Stimulated activated CD8-positive, alpha-beta memory T cell treated with anti-CD3 and anti-CD28 coated beads, Interleukin-4, amount 100 ng/mL, for 1 hour (primary cell): ENCODE data around the gene CDH7.

ENCODE experiments used
- DNase-seq, 2 donors: peaks; one replicate each; pipeline ENCODE4 v3.0.0-alpha.2; 2020; ENCODE audit warnings: low read depth in 2 of 2, low spot score in 1 of 2

CDH7 gene

GRCh38 chr18:65768120-65768778 lies 17.4 kb downstream of the CDH7 start:
- DNase-seq = no peak

DNA sequence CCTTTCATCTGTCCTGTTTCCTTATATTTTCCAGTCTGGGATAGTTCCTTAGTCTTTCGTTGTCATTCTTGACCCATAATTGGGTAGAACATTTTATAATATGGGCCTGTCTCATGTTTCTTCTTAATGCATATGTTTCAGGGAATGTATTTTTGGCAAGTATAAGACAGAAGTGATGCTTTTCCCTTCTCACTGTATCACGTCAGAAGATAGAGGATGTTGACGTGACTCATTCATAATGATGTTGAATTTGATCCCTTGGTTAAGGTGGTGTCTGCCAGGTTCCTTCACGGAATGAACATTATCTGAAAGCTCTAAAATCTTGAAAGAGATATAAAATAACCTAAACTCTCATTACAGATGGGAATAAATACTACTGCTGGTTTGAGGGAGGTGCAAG lies 18.8 kb downstream of the CDH7 start:
- DNase-seq = no peak

DNA sequence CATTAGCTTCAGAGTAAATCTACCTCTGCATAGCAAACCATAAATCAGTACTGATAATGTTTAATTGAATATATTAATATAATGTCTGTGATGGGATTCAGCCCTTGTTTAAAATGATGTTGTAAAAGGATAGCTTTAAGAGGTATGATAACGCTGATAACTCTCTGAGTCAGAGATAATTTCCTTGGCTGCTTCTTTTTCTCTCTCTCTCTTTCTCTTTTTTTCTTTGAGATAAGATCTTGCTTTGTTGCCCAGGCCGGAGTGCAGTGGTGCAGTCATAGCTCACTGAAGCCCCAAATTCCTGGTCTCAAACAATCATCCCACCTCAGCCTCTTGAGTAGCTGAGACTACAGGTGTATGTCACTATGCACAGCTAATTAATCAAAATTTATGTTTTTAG lies 35.7 kb downstream of the CDH7 start:
- DNase-seq = no peak

DNA sequence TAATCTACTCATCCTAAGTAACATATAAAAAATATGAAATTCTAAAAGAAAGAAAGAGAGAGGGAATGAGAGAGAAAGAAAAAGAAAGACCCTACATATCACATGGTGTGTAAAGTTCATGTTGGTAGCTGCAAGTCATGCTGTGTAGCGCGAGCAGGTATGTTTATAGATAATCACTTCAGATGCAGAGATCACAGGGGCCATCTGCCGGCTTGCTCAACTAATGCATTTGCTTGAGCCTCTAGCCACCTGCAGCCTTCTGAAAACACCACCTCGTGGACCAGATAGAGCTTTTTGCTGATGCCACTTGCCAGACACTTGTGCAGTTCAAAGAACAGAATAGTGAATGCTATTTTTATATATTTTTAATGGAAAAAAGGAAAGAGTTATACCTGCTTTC lies 37.6 kb downstream of the CDH7 start:
- no peak for DNase-seq

DNA sequence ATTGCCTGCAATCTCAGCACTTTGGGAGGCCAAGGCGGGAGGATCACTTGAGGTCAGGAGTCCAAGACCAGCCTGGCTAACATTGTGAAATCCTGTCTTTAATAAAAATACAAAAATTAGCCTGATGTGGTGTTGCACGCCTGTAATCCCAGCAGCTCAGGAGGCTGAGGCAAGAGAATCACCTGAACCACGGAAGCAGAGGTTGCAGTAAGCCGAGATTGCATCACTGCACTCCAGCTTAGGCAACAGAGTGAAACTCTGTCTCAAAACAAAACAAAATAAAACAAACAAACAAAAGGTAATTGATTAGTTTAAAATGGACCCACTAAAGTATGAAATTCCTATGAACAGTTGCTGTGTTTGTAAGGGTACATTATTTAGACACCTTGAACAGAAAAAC lies 39.8 kb downstream of the CDH7 start:
- DNase-seq = no peak

GRCh38 chr18:65791719-65792118 lies 40.9 kb downstream of the CDH7 start:
- no peak for DNase-seq

GRCh38 chr18:65792456-65793074 lies 41.8 kb downstream of the CDH7 start:
- DNase-seq = no peak

- DNase-seq = no peak
These were observed 57.9 kb downstream of the CDH7 start for GRCh38 chr18:65808759-65809158.

DNA sequence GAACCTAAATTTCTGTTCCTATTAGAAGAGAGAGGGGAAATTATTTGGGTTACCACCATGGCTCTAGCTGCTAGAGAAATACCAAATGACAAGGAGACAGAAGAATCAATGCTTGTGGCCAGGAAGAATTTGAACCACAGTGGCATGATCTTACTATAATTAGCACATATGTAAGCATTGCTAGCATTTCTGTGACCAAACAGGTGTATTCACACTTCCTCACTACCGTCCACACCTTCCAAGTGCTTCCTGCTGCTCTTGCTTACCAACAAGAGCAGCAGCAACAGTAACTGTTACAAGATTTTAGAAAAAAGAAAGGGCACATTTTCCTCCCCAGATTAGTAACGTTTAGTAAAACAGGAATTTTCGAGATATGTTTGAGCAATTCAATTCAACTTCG lies 60.5 kb downstream of the CDH7 start:
- no peak for DNase-seq

DNA sequence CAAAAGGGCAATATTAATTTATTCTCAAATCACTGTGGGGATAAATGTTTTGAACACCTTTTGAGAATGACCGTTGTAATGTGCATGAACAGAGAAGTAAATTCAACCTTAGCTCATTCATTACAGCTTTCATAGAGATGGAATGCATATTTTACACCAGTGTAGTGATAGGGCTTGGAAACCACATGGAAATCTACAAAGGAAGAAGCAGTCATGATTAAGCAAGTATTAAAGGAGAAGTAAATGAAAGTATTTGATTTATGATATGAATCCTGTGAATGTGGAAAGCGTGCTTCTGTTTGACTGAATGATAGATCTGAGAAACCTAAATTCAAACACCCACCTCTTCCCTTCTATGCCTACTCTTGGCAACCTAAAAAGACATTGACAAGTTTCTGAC lies 64.7 kb downstream of the CDH7 start:
- no peak for DNase-seq

DNA sequence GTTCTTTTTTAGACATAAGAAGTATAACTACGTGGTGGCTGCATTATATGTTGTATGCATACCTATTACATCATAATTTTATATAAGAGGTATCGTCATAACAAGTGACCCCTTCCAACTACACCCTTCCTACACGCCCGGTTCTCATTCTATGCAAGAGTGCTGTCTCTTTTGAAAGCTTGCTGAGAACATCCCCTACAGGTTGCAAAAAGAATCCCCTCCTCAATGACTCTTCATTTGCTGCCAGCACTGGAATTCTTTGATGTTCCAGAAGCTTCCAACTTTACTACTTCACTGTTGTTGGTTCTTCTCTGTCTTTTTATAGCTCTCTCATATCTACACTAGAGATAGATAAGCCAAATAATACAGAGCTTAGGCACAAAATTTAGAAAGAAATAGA lies 66.4 kb downstream of the CDH7 start:
- no peak for DNase-seq

GRCh38 chr18:65821911-65822310 lies 71.1 kb downstream of the CDH7 start:
- no peak for DNase-seq

- no peak for DNase-seq
These were observed 72.0 kb downstream of the CDH7 start for GRCh38 chr18:65822826-65823225.

DNA sequence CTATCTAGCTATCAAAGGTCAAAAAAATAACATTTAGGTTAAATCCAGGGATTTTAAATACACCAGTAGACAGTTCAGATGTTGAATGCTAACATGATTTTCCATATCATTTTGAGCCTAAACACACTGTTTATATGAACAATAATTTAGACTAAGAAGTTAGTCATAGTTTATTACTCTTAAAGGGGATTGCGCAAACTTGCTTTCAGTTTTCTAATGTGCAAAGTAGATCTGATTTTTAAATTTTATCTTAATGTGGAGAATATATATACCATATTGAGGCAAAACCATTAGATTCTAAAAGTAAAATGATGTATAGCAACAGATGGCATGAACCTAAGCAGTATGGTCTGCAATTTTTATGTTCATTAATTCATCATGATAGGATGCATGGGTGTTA lies 76.6 kb downstream of the CDH7 start:
- no peak for DNase-seq

DNA sequence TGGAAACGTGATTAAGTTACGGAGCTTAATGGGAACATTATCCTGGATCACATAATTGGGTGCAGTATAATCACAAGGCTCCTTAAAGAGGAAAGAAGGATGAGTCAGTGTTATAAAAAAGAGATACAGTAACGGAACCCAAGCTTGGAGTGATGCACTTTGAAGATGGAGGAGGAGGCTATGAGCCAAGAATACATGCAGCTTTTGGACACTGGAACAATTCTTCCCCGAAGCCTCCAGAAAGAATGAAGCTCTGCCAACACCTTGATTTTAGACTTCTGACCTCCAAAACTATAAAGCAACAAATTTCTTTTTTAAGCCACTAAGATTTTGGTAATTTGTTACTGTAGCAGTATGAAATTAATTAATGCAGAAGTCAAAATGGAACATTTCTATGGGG lies 85.1 kb downstream of the CDH7 start:
- no peak for DNase-seq

DNA sequence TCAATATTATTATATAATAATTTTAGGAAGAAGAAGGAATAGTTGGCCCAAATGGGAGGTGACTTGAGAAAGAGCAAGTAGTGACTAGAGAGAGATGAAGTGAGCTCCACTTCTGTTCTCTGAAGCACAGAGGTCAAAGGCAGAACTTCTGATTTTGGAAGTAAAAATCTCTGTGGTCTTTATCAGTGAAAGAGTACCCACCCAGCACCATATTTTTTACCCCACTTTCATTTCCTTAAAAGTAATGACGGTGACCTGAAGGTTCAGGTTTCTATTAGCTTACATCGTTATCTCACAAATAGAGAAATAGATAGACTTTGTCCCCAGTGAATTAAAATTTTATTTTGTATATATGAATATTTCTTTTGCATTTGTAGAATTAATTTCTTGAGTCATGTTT lies 95.3 kb downstream of the CDH7 start:
- DNase-seq = no peak

GRCh38 chr18:65852273-65852672 lies 101.5 kb downstream of the CDH7 start:
- DNase-seq = no peak

DNA sequence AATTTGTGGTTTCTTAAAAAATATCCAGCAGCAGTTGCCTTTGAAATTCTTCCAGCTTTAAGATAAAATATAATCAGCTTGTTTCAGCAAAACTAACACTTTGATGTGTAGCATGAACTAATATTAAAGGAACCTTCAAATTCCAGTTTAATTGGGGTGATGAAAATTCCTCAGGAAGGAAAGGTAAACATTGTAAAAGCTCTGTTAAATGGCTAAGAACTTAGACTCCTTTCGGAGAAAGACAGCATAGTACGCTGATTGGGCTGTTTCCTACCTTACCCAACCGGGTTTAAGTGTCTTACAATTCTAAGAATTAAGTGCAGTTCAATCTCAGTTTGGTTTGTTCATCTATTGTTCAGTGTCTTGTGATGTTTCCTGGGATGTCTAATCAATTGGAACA lies 108.3 kb downstream of the CDH7 start:
- no peak for DNase-seq

DNA sequence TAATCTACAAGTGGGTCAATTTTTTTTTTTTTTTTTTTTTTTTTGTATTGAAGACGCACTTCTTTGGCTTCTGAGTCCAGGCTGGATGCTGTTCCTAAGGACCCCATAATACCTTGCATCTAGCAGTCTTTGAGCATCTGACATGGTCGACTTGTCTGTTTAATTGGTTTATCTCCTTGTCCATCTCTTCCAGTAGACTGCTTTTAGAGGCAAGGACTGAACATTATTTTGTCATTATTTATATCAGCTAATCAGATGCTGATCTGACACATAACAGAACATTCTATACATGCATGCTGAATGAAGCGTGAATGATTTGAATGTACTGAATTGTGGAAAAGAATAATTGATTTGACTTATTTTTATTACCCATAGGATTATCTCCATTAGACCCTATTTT lies 118.7 kb downstream of the CDH7 start:
- no peak for DNase-seq

GRCh38 chr18:65876310-65876709 lies 125.5 kb downstream of the CDH7 start:
- DNase-seq = no peak

GRCh38 chr18:65897292-65897691 lies 146.5 kb downstream of the CDH7 start:
- DNase-seq = no peak

DNA sequence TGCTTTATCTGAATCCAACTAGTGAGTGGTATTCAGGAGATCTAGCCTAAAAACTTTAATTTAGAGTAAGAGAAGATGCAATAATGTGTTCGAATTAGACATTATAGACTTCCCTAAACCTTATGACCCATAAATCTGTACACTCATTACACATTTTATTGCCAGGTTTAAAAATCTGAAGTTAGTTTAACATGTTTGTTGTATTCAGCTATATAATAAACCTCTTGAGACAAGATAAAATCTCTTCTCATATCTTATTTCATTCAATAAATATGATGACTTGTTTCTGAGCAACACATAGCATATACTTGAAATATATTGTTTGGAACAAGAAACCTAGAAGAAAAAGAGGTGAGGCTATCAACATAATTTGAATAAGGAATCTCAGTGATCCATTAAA lies 150.7 kb downstream of the CDH7 start:
- no peak for DNase-seq

DNA sequence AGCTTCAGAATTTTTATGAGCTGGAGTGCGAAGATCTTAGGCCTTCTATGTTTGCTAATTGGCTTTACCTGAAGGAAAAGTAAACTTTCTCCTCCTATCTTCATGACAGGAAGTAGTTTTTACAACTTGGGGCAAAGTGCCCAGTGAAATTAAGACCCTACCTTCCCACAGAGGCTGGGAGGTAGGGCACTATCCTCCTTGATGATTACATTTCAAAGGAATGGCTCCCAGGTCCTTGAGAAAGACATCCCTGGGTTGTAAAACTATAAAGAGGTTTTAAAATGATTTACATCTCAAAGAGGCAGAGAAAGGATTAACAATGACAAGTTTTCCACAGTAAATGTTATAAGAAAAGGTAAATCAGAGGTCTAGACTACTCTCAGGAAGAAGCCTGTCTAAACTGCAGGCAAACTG lies 155.8 kb downstream of the CDH7 start:
- DNase-seq = no peak
